Neuronal stem cell (in vitro differentiated cells): ENCODE measurements around the gene OBP2A.

Experiments used
- DNase-seq: peaks from one replicate; pipeline ENCODE4 v3.0.0-alpha.2; 2013; ENCODE audit warnings: low spot score
- H2AFZ ChIP-seq: one replicate; pipeline ENCODE4 v1.6.1; 2013; ENCODE audit warnings: mild to moderate bottlenecking, low read length, inconsistent platforms
- H2AK5ac ChIP-seq: 2 replicates; pipeline ENCODE4 v1.6.1; 2013; ENCODE audit warnings: low read depth, mild to moderate bottlenecking, inconsistent platforms, low read length, moderate library complexity, mixed read lengths
- H2BK120ac ChIP-seq: 2 replicates; pipeline ENCODE4 v1.6.1; 2013; ENCODE audit warnings: low read depth, mild to moderate bottlenecking, inconsistent platforms, low read length, moderate library complexity, mixed read lengths
- H2BK12ac ChIP-seq: one replicate; pipeline ENCODE4 v1.6.1; 2013; ENCODE audit warnings: low read length, inconsistent platforms
- H2BK15ac ChIP-seq: 2 replicates; pipeline ENCODE4 v1.6.1; 2013; ENCODE audit warnings: mild to moderate bottlenecking, low read length, inconsistent platforms, mixed read lengths
- H2BK5ac ChIP-seq: one replicate; pipeline ENCODE4 v1.6.1; 2013; ENCODE audit warnings: inconsistent platforms, mild to moderate bottlenecking, low read length, moderate library complexity
- H3K14ac ChIP-seq: one replicate; pipeline ENCODE4 v1.6.1; 2013; ENCODE audit warnings: low read length, inconsistent platforms
- H3K18ac ChIP-seq: 2 replicates; pipeline ENCODE4 v1.6.1; 2013; ENCODE audit warnings: low read length, inconsistent platforms
- H3K23ac ChIP-seq: 2 replicates; pipeline ENCODE4 v1.6.1; 2013; ENCODE audit warnings: low read depth, mild to moderate bottlenecking, mixed read lengths, low read length, inconsistent platforms; ENCODE audit not compliant: poor library complexity
- H3K27ac ChIP-seq: replicated peaks from 3 replicates; pipeline ENCODE4 v1.5.1; 2013; ENCODE audit warnings: low read length, inconsistent platforms
- H3K27me3 ChIP-seq, 3 experiments: 2 replicates each; pipeline ENCODE4 v1.6.1; 2013; ENCODE audit warnings: low read length in 3 of 3, mild to moderate bottlenecking in 2 of 3, inconsistent platforms in 1 of 3, low read depth in 1 of 3, mixed read lengths in 1 of 3, moderate library complexity in 1 of 3; ENCODE audit not compliant: control insufficient read depth in 3 of 3, insufficient read depth in 3 of 3
- H3K36me3 ChIP-seq, 2 donors: replicated peaks in 1 of 2; 2 replicates each; pipeline ENCODE4 v1.6.1; 2013; ENCODE audit warnings: low read length in 2 of 2; ENCODE audit not compliant: control insufficient read depth in 2 of 2, insufficient read depth in 2 of 2
- H3K4ac ChIP-seq: 2 replicates; pipeline ENCODE4 v1.6.1; 2013; ENCODE audit warnings: inconsistent platforms, mild to moderate bottlenecking, low read length, moderate library complexity
- H3K4me1 ChIP-seq, 2 donors: 1 replicate in 1 of 2; 2 replicates in 1 of 2; pipeline ENCODE4 v1.6.1; 2013; ENCODE audit warnings: low read length in 2 of 2, low read depth in 1 of 2; ENCODE audit not compliant: control insufficient read depth in 2 of 2, insufficient read depth in 1 of 2
- H3K4me2 ChIP-seq: one replicate; pipeline ENCODE4 v1.6.1; 2013; ENCODE audit warnings: mild to moderate bottlenecking, low read length, inconsistent platforms; ENCODE audit not compliant: insufficient read depth, poor library complexity, severe bottlenecking
- H3K4me3 ChIP-seq, 2 donors: 2 replicates each; pipeline ENCODE4 v1.5.1; 2013; ENCODE audit warnings: low read length in 2 of 2, mild to moderate bottlenecking in 2 of 2, inconsistent platforms in 1 of 2, moderate library complexity in 1 of 2
- H3K79me1 ChIP-seq: one replicate; pipeline ENCODE4 v1.6.1; 2013; ENCODE audit warnings: low read depth, mild to moderate bottlenecking, inconsistent platforms, low read length, moderate library complexity
- H3K9ac ChIP-seq: one replicate; pipeline ENCODE4 v1.6.1; 2013; ENCODE audit warnings: mild to moderate bottlenecking, low read depth, low read length, inconsistent platforms; ENCODE audit not compliant: poor library complexity
- H3K9me3 ChIP-seq, 2 donors: replicated peaks in 1 of 2; 2 replicates each; pipeline versions ENCODE3 to v1.6.1; 2013; ENCODE audit warnings: low read length in 2 of 2, mild to moderate bottlenecking in 2 of 2, inconsistent platforms in 1 of 2, low read depth in 1 of 2, mixed read lengths in 1 of 2, moderate library complexity in 1 of 2; ENCODE audit not compliant: control insufficient read depth in 2 of 2, insufficient read depth in 1 of 2
- H4K8ac ChIP-seq: one replicate; pipeline ENCODE4 v1.6.1; 2013; ENCODE audit warnings: low read depth, mild to moderate bottlenecking, inconsistent platforms, low read length, moderate library complexity
- H4K91ac ChIP-seq: one replicate; pipeline ENCODE4 v1.6.1; 2013; ENCODE audit warnings: low read length, low read depth, mild to moderate bottlenecking, inconsistent platforms; ENCODE audit not compliant: poor library complexity
- WGBS, 2 donors: extraction: QIAGEN DNeasy Blood & Tissue Kit; methylation state at CpG; one replicate each; pipeline ENCODE4 v1.1.7; 2013; ENCODE audit warnings: missing lambda C conversion rate in 2 of 2, mixed read lengths in 1 of 2; ENCODE audit not compliant: insufficient read length in 2 of 2, insufficient replicate concordance in 1 of 2; ENCODE audit errors: extremely low coverage in 2 of 2; 5-methylcytosine and 5-hydroxymethylcytosine counted together

OBP2A gene

GRCh38 chr9:135504262-135505243, 41.4 kb upstream of the OBP2A start:
- no peak overlapping the region for H3K4me2 ChIP-seq
- no peaks in the 10 kb centered on the region for H3K27me3 ChIP-seq
- H3K4ac ChIP-seq: no peak overlapping the region
- H3K9ac ChIP-seq: peak overlapping the region; percentile 57
- no peak overlapping the region for H2BK5ac ChIP-seq
- no peak overlapping the region for H4K8ac ChIP-seq
- H3K27ac ChIP-seq: no peak overlapping the region
- no peak overlapping the region for H4K91ac ChIP-seq
- no peak overlapping the region for H2AFZ ChIP-seq
- WGBS, 2 donors: no CpG with 5 or more reads among the region's 21 CpGs
- H3K18ac ChIP-seq: no peak overlapping the region
- H3K9me3 ChIP-seq: peaks cover 0 to 3% of the 10 kb centered on the region in 2 donors
- no peak overlapping the region for H2BK12ac ChIP-seq
- peak overlapping the region; percentile 76 for H2BK120ac ChIP-seq
- H3K23ac ChIP-seq: peak overlapping the region; percentile 62
- H3K79me1 ChIP-seq: peaks cover 18% of the 10 kb centered on the region
- peak overlapping the region; percentile 91 for H2AK5ac ChIP-seq
- peak; percentile 45 for DNase-seq
- H3K4me3 ChIP-seq: peak overlapping the region in 1 of 2 donors; percentile 27
- H3K4me1 ChIP-seq: peaks cover 15 to 17% of the 10 kb centered on the region in 2 donors
- no peak overlapping the region for H3K14ac ChIP-seq
- peaks cover 34 to 41% of the 10 kb centered on the region in 2 donors for H3K36me3 ChIP-seq
- no peak overlapping the region for H2BK15ac ChIP-seq

GRCh38 chr9:135505406-135506187, 40.3 kb upstream of the OBP2A start:
- Histone ChIP-seq H2AK5ac (peak overlapping the region; percentile 95), H2BK5ac (no peak overlapping the region), H3K27me3 (no peaks in the 10 kb centered on the region), H2BK15ac (no peak overlapping the region), H3K23ac (peak overlapping the region; percentile 62), H3K4me1 (peaks cover 15 to 17% of the 10 kb centered on the region in 2 donors), H3K4me2 (no peak overlapping the region), H3K4me3 (no peak overlapping the region), H2BK12ac (peak overlapping the region; percentile 6), H3K18ac (peak overlapping the region; percentile 85), H3K27ac (no peak overlapping the region), H3K4ac (no peak overlapping the region), H3K36me3 (peaks cover 34 to 41% of the 10 kb centered on the region in 2 donors), H3K9ac (no peak overlapping the region), H2AFZ (peak overlapping the region; percentile 78), H4K91ac (no peak overlapping the region), H2BK120ac (no peak overlapping the region), H3K14ac (peak overlapping the region; percentile 17), H3K79me1 (peaks cover 17% of the 10 kb centered on the region), H3K9me3 (peaks cover 0 to 3% of the 10 kb centered on the region in 2 donors), H4K8ac (no peak overlapping the region)
- no peak for DNase-seq
- no CpG with 5 or more reads among the region's 24 CpGs for WGBS, 2 donors

- Histone ChIP-seq H3K4ac (no peak overlapping the region), H3K4me1 (peaks cover 12 to 15% of the 10 kb centered on the region in 2 donors), H3K79me1 (peaks cover 11% of the 10 kb centered on the region), H3K27ac (no peak overlapping the region), H3K4me2 (peak overlapping the region; percentile 24), H4K8ac (peak overlapping the region; percentile 10), H3K9me3 (peaks cover 0 to 3% of the 10 kb centered on the region in 2 donors), H2BK120ac (peak overlapping the region; percentile 52), H2BK5ac (peak overlapping the region; percentile 96), H3K27me3 (no peaks in the 10 kb centered on the region), H4K91ac (no peak overlapping the region), H2AK5ac (peak overlapping the region; percentile 95), H3K4me3 (no peak overlapping the region), H3K9ac (peak overlapping the region; percentile 2), H3K14ac (peak overlapping the region; percentile 0), H3K18ac (peak overlapping the region; percentile 90), H2BK15ac (peak overlapping the region; percentile 64), H2AFZ (peak overlapping the region; percentile 78), H3K23ac (peak overlapping the region; percentile 82), H2BK12ac (peak overlapping the region; percentile 69), H3K36me3 (peaks cover 34 to 40% of the 10 kb centered on the region in 2 donors)
- DNase-seq: peak; percentile 20
- no CpG with 5 or more reads among the region's 14 CpGs for WGBS, 2 donors
Observed at GRCh38 chr9:135506327-135507103, 39.4 kb upstream of the OBP2A start.
